ENCODE results near the gene RAB4A. TPM values are rescaled to one million over a fixed set of nuclear protein-coding genes. Genes with fewer than 3 reads are reported as not detected.

Gene RAB4A
- total and polyA plus RNA-seq, 2 experiments from 2014 or later, result 43.2 to 69.7 TPM

GRCh38 chr1:229334716-229335115, 63.8 kb downstream of the RAB4A start:
- Histone ChIP-seq H3K27me3 (no peaks in the 10 kb centered on the region), H3K9me3 (ENCODE audit: low read depth) (no peaks in the 10 kb centered on the region), H3K4me1 (ENCODE audit: low read depth) (no peaks in the 10 kb centered on the region), H3K27ac (no peak overlapping the region), H3K4me3 (no peak overlapping the region), H3K36me3 (no peaks in the 10 kb centered on the region)
- TF ChIP-seq, protein P1, sequence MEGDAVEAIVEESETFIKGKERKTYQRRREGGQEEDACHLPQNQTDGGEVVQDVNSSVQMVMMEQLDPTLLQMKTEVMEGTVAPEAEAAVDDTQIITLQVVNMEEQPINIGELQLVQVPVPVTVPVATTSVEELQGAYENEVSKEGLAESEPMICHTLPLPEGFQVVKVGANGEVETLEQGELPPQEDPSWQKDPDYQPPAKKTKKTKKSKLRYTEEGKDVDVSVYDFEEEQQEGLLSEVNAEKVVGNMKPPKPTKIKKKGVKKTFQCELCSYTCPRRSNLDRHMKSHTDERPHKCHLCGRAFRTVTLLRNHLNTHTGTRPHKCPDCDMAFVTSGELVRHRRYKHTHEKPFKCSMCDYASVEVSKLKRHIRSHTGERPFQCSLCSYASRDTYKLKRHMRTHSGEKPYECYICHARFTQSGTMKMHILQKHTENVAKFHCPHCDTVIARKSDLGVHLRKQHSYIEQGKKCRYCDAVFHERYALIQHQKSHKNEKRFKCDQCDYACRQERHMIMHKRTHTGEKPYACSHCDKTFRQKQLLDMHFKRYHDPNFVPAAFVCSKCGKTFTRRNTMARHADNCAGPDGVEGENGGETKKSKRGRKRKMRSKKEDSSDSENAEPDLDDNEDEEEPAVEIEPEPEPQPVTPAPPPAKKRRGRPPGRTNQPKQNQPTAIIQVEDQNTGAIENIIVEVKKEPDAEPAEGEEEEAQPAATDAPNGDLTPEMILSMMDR (IDR thresholded peaks at IDR 0.05; ENCODE audit: low read depth, low read length), result no peak
- no peak for DNase-seq (ENCODE audit: low read depth in 1 of 2, low spot score in 1 of 2)

DNA sequence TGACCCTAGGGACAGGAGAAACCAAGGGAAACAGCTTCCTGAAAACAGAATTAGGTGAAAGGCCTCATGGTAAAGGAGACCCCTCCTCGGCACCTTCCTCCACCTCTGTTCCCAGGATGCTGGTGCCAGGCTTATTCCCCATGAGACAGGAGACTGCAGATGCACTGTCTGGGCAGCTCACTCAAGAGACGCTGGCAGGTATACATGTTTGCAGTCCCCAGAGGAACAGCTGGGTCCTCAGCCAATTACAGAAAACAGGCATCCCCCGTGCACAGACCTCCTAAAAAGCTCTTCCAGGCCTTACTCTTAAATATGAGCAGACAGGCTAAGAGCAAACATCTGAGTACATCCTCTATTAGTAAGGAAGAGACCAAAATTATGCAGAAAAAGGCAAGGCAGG, 65.4 kb downstream of the RAB4A start:
- Histone ChIP-seq H3K27ac (no peak overlapping the region), H3K36me3 (no peaks in the 10 kb centered on the region), H3K4me1 (ENCODE audit: low read depth) (no peaks in the 10 kb centered on the region), H3K9me3 (ENCODE audit: low read depth) (no peaks in the 10 kb centered on the region), H3K4me3 (no peak overlapping the region), H3K27me3 (no peaks in the 10 kb centered on the region)
- no peak for DNase-seq (ENCODE audit: low read depth in 1 of 2, low spot score in 1 of 2)
- TF ChIP-seq, protein P1 (IDR thresholded peaks at IDR 0.05; ENCODE audit: low read depth, low read length), result no peak

GRCh38 chr1:229339086-229339485, 68.2 kb downstream of the RAB4A start:
- no peaks in the 10 kb centered on the region for H3K36me3 ChIP-seq
- no peak overlapping the region for H3K27ac ChIP-seq
- no peak overlapping the region for H3K4me3 ChIP-seq
- no peak for DNase-seq (ENCODE audit: low read depth in 1 of 2, low spot score in 1 of 2)
- H3K27me3 ChIP-seq, result peaks cover 10% of the 10 kb centered on the region
- H3K4me1 ChIP-seq (ENCODE audit: low read depth), result no peaks in the 10 kb centered on the region
- H3K9me3 ChIP-seq (ENCODE audit: low read depth), result no peaks in the 10 kb centered on the region
- TF ChIP-seq, protein P1 (IDR thresholded peaks at IDR 0.05; ENCODE audit: low read depth, low read length), result no peak

- Histone ChIP-seq H3K4me3 (no peak overlapping the region), H3K27ac (no peak overlapping the region), H3K27me3 (peaks cover 14% of the 10 kb centered on the region), H3K9me3 (ENCODE audit: low read depth) (no peaks in the 10 kb centered on the region), H3K36me3 (no peaks in the 10 kb centered on the region), H3K4me1 (ENCODE audit: low read depth) (no peaks in the 10 kb centered on the region)
- DNase-seq (ENCODE audit: low read depth in 1 of 2, low spot score in 1 of 2), result no peak
- TF ChIP-seq, protein P1 (IDR thresholded peaks at IDR 0.05; ENCODE audit: low read depth, low read length), result no peak
Measured at GRCh38 chr1:229339520-229339919, 68.6 kb downstream of the RAB4A start.

DNA sequence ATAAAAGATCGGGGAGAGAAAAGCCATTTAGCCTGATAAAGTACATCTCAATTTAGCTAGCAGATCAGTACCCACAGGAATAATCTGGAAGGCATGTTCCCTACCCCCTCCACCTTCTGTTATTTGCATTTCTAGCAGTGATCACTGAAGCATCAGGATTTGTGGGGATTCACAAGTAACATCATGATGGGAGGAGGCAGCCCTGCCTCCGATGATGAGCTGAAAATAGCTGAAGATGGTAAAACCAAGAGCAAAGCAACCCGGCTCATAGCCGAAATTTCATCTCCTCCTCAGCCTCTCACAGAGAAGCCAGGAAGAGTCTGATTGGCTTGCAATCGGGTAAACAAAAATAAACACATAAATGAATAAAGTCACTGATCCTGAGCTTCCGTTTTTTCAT, 69.6 kb downstream of the RAB4A start:
- TF ChIP-seq, protein P1 (IDR thresholded peaks at IDR 0.05; ENCODE audit: low read depth, low read length), result no peak
- Histone ChIP-seq H3K27me3 (peaks cover 21% of the 10 kb centered on the region), H3K27ac (no peak overlapping the region), H3K36me3 (no peaks in the 10 kb centered on the region), H3K4me1 (ENCODE audit: low read depth) (no peaks in the 10 kb centered on the region), H3K4me3 (no peak overlapping the region), H3K9me3 (ENCODE audit: low read depth) (no peaks in the 10 kb centered on the region)
- no peak for DNase-seq (ENCODE audit: low read depth in 1 of 2, low spot score in 1 of 2)
